GM15510 (cell line): Measurements from ENCODE around the gene HMCN2.

Source experiments
- POLR2A ChIP-seq: IDR thresholded peaks from 3 replicates; pipeline ENCODE4 v1.6.1; 2011; ENCODE audit warnings: borderline replicate concordance; ENCODE audit not compliant: insufficient read length; ENCODE audit errors: extremely low read depth

Gene HMCN2

DNA sequence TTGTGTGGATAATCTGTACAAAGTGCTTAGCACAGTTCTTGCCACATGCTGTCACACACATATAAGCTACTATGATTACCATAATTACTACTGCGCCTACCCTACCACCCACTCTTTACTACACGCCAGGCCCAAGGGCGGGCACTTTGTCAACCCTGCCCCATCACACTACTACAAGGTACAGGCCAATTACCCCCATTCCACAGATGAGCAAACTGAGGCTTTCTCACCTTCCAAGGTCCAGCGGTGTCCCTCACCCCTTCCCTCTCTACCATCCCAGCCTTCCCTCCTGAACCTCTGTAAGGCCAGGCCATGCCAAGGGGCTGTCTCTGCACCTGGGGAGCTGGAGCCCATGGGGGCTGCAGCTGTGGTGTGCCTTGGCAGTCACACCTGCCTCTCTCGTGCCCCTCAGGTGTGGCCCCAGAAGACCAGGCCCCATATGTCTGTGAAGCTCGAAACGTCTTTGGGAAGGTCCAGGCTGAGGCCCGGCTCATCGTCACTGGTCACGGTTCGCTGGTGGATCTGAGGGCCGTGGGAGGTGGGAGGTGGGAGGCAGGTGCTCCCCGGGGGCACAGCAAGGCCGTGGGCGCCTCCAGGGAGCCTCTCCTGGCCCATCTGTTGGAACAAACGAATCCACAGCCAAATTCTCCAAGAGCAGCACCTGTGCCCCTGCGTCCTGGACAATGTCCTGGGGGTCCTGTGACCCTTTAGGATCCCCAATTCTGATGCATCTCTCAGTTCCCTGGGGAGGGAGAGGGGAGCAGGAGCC, 54.6 kb downstream of the HMCN2 start:
- no peak for TF ChIP-seq POLR2A

DNA sequence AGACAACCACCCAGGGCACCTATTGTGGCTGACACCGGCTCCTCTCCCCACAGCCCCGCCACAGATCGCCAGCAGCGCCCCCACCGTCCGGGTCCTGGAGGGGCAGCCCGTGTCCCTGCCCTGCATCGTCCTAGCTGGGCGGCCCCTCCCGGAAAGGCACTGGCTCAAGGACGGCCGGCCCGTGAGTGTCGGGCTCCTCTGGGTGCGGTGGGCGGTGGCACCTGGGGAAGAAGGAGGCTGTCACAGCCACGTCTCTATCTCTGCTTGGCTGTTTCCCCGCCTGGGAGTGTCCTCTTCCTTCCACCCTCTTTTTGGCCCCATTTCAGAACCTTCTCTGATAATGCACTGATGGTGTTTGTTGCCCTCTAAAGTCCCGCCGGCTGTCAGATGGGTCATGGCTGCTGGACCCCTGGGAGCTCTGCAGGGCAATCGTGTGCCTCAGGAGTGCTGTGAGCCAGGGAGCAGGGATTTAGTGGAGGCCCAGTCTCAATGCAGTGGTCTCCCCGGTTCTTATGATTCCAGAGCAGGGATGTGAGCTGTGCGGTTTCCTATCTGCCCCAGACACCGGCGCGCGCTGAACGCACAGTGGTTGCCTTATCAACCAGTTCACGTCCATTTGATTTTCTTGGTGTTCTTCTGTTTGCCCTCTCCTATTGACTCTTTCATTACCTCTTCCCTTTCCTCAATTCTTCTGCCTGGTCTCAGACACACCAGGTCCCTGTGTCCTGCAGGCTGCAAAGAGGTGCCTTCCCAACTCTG, 55.3 kb downstream of the HMCN2 start:
- no peak for TF ChIP-seq POLR2A

GRCh38 chr9:130321539-130321938, 56.0 kb downstream of the HMCN2 start:
- no peak for TF ChIP-seq POLR2A

DNA sequence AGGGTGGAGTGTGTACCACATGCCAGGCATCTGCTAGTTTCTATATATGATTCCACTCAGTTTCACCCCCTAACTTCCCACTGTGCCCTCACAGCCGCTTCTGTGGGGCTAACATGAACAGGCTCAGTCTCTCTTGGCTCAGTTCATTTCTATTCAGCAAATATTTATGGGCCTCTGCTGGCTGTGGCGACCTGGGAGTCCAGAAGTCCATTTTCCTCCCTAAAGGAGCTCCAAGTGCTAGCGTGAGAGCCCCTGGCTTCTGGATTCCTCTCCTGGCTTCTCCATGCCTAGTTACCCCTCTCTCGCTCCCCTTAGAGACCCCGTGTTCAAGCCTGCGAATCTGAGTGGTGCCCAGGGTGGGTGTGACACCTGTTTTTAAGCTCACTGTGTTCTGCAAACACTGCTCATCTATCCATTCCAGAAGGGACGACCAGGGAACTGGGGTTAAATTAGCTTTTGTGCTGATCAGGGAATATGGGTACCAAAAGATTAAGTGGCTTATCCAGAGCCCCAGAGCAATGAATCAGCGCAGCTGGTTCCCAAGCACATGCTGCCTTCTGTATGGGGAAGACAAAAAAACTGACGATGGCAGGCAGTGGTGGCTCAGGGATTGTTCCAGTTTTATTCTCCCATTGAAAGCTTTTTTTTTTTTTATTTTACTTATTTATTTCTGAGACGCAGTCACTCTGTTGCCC, 57.6 kb downstream of the HMCN2 start:
- TF ChIP-seq POLR2A = no peak

DNA sequence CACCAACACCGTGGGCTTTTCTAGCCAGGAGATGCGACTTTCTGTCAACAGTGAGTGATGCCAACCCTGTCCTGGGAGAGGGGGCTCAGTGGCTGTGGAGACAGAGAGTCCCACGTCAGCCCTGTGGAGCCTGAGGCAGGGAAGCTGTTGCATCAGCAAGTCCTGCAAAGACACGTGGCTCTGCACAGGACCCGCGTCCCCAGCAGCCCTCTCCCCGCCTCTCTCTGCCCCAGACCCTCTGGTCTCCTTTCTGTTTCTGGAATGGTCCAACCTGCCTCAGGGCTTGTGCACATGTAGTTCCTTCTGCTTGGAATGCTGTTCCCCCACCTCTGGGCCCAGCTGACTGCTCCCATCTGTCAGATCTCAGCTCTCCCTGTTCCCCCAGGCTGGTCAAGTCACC, 60.4 kb downstream of the HMCN2 start:
- no peak for TF ChIP-seq POLR2A

- no peak for TF ChIP-seq POLR2A
Measured at GRCh38 chr9:130327070-130327780, 61.7 kb downstream of the HMCN2 start.

GRCh38 chr9:130327781-130328348, 62.3 kb downstream of the HMCN2 start:
- TF ChIP-seq POLR2A = no peak

DNA sequence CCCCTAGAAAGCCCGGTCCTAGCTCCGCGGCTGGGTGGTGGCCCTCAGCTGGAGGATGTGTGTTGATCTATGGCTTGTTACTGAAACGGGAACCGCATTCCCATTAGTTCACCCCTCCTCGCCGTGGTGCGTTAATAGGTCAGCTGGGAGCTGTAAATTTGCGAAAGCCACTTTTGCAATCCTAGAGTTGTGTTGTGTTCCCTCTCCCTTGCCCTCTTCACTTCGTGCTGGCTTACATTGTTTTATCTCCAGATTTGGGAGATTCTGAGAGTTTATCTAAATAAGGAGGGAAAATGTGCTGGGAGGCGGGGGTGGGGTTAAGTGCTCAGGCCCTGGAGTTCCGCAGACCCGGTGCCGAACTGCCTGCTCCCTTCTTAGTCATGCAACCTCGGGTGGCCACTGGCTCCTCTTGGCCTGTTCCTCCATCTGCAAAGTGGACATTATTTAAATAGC, 62.8 kb downstream of the HMCN2 start:
- no peak for TF ChIP-seq POLR2A

DNA sequence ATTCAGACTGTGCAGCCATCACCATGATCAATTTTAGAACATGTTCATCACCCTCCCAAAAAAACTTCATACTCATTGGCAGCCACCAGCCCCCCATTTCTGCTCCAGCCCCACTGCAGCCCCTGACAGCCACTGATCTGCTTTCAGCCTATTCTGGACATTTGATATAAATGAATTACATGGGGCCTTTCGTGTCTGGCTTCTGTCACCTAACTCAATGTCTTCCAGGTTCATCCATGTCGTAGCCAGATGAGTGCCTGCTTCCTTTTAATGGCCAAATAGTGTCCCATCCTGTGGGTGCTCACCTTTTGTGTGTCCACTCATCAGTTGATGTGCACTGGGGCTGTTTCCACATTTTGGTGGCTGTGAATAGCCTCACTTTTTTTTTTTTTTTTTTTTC, 63.5 kb downstream of the HMCN2 start:
- no peak for TF ChIP-seq POLR2A

- TF ChIP-seq POLR2A = no peak
Measured at GRCh38 chr9:130330202-130330862, 64.8 kb downstream of the HMCN2 start.

- no peak for TF ChIP-seq POLR2A
Measured at GRCh38 chr9:130331061-130331460, 65.5 kb downstream of the HMCN2 start.

DNA sequence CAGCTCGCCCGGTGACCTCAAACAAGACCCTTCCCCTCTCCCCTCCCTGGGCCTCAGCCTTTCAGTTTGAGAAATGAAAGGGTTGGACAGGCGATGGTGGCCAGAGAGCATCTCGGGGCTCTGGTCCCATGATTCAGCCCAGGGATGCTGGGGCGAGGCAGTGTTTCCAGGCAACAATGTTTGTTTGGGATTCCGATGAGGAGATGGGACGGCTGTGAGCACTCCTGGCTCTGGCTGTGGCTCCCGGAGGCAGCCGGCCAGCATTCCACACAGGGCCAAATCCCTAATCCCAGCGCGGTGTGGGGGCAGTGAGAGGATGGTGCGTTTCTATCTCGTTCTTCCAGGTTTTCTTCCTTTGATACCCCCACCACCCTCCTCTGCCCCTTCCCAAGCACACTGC, 66.0 kb downstream of the HMCN2 start:
- TF ChIP-seq POLR2A = no peak

- TF ChIP-seq POLR2A = no peak
Measured at GRCh38 chr9:130332384-130332926, 66.9 kb downstream of the HMCN2 start.
